GM10266 (cell line): ENCODE results near the gene A2ML1.

Experiments
- DNase-seq: peaks from one replicate; pipeline ENCODE4 v3.0.0; 2012; ENCODE audit errors: extremely low spot score
- CTCF ChIP-seq: IDR thresholded peaks from 2 replicates; pipeline ENCODE4 v1.5.1; 2012; ENCODE audit warnings: mild to moderate bottlenecking, low read depth; ENCODE audit not compliant: control insufficient read depth, insufficient read depth; ENCODE audit errors: missing control alignments

A2ML1 gene

GRCh38 chr12:8822298-8822697, at the start of gene A2ML1:
Gene A2ML1 (plus strand): TSS chr12:8822621. CDS start chr12:8822652, 31 bp downstream.
- no peak for DNase-seq
- no peak for TF ChIP-seq CTCF

- no peak for DNase-seq
- no peak for TF ChIP-seq CTCF
Measured at GRCh38 chr12:8773461-8773860, 49.0 kb upstream of the A2ML1 start.

- no peak for TF ChIP-seq CTCF
- DNase-seq, result no peak
Measured at GRCh38 chr12:8779281-8779680, 43.1 kb upstream of the A2ML1 start.

- TF ChIP-seq CTCF, result no peak
- no peak for DNase-seq
Measured at GRCh38 chr12:8779862-8780261, 42.6 kb upstream of the A2ML1 start.

DNA sequence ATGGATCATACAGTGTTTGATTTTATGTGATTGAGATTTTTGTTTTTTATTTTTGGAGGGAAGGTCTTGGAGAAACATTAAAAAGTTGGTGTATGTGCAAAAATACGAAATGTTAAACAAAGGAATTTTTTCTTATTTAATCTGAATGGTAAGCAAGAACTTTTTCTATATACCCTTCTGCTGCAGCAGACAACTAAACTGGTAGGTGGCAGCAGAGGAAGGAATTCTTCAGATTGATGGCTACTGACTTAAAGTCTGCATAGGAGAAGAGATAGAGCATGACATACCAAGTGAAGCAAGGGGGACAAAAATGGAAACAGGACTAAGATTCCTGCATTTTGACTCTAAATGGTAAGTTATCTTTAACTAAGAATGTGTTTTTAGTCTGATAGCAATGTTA, 42.0 kb upstream of the A2ML1 start:
- DNase-seq, result no peak
- TF ChIP-seq CTCF, result peak; percentile 32

GRCh38 chr12:8781381-8782127, 40.9 kb upstream of the A2ML1 start:
- DNase-seq, result no peak
- TF ChIP-seq CTCF, result no peak

DNA sequence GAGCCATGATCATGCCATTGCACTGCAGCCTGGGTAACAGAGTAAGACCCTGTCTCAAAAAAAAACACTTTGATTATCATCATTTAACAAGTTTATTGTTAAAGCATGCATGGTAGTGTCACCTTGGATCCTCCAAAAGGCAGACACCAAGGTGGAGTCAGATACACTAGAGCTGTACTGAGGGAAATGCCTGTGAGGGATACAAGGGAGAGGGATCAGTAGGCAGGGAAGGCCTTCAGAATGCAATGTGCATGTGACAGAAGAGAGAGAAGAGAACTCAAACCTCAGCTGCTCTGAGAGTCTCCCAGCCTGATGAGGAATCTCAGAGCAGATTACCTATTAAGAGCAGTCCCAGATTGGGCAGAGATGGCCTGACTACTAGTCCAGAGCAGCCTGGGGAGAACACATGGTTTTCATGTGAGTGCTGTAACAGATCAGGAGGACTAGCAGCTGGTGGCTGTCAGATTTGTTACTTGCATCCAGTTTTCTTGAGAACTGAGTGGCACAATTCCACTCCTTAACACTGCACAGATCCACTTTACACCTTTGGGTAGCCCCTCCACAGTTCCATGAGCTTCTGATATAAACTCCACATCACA, 38.0 kb upstream of the A2ML1 start:
- no peak for TF ChIP-seq CTCF
- DNase-seq, result no peak
